Calu3 (cell line): ENCODE data around the gene HRC. TPM values are rescaled to one million over a fixed set of nuclear protein-coding genes. Genes with fewer than 3 reads are reported as not detected.

Source experiments
- BruUV-seq: library from RNA; stranded (reverse); fragments of 400-500 nt; replicated peaks from 2 replicates; lab custom pipeline; 2021; lab: Mats Ljungman, UMichigan
- CTCF ChIA-PET: fragments of 300-600 bp; sonication (Branson Sonifier 250); formaldehyde crosslinking; loops from one replicate; lab custom pipeline; 2022; ENCODE audit warnings: antibody characterized with exemption; lab: Charles Lee
- DNase-seq: peaks from one replicate; pipeline ENCODE4 v3.0.0; 2022
- H3K27ac Mint-ChIP-seq: one replicate; pipeline ENCODE4 v1.8.0; 2022; ENCODE audit warnings: mixed read lengths; ENCODE audit not compliant: unreplicated experiment
- H3K27me3 Mint-ChIP-seq: one replicate; pipeline ENCODE4 v1.8.0; 2022; ENCODE audit warnings: mixed read lengths; ENCODE audit not compliant: unreplicated experiment
- H3K36me3 Mint-ChIP-seq: one replicate; pipeline ENCODE4 v1.8.0; 2022; ENCODE audit warnings: mild to moderate bottlenecking, moderate library complexity, mixed read lengths; ENCODE audit not compliant: insufficient read depth, unreplicated experiment
- H3K4me1 Mint-ChIP-seq: one replicate; pipeline ENCODE4 v1.8.0; 2022; ENCODE audit warnings: mild to moderate bottlenecking, low read depth, mixed read lengths; ENCODE audit not compliant: unreplicated experiment
- H3K4me3 Mint-ChIP-seq: one replicate; pipeline ENCODE4 v1.8.0; 2022; ENCODE audit warnings: mild to moderate bottlenecking, low read depth, moderate library complexity, mixed read lengths; ENCODE audit not compliant: unreplicated experiment
- H3K9me3 Mint-ChIP-seq: one replicate; pipeline ENCODE4 v1.8.0; 2022; ENCODE audit warnings: low read depth, mixed read lengths; ENCODE audit not compliant: unreplicated experiment
- CTCF ChIP-seq: fragments of 200-600 bp; IDR thresholded peaks from one replicate; pipeline ENCODE4 v1.8.0; 2022; ENCODE audit warnings: antibody characterized with exemption; ENCODE audit not compliant: unreplicated experiment
- intact Hi-C: fragments of 100-400 bp; cut with micrococcal nuclease; formaldehyde crosslinking; loops from one replicate; pipeline ENCODE4 v1.10.0; 2022; ENCODE audit not compliant: unreplicated experiment
- total RNA-seq: library from RNA; stranded (reverse); gene quantifications from 2 replicates; pipeline ENCODE4 v1.2.3, GENCODE V29; 2022

Gene HRC
- total RNA-seq, 1 experiment from 2014 or later = not detected

DNA sequence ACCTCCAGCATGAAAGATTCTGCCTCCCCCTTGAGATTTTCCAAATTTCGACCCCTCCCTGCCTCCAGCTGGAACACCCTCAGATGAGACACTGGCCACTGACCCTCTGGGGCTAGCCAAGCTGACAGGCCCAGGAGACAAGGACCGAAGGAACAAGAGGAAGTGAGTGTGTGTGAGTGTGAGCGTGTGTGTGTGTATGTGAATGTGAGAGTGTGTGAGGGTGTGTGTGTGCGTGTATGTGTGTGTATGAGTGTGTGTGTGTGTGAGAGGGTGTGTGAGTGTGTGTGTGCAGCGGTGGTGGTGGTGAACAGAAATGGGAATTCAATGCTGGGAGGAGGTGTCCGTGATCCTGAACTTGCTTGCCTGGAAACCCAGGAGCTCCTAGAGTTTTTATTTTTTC lies 13.8 kb downstream of the HRC start:
- Mint-ChIP-seq H3K27me3 (peaks cover 20% of the 10 kb centered on the region), H3K27ac (no peak overlapping the region), H3K4me1 (peaks cover 21% of the 10 kb centered on the region), H3K4me3 (no peak overlapping the region), H3K36me3 (peaks cover 12% of the 10 kb centered on the region), H3K9me3 (no peaks in the 10 kb centered on the region)
- intact Hi-C loops = no loop called here
- no TSS peak for BruUV-seq
- no peak for TF ChIP-seq CTCF
- CTCF ChIA-PET = interaction anchor here (1.4 to 2.2 kb wide), 2 partner anchors 9 to 57 kb away, joined by 3 to 11 read pairs; no protein-coding TSS in a partner anchor
- no peak for DNase-seq

DNA sequence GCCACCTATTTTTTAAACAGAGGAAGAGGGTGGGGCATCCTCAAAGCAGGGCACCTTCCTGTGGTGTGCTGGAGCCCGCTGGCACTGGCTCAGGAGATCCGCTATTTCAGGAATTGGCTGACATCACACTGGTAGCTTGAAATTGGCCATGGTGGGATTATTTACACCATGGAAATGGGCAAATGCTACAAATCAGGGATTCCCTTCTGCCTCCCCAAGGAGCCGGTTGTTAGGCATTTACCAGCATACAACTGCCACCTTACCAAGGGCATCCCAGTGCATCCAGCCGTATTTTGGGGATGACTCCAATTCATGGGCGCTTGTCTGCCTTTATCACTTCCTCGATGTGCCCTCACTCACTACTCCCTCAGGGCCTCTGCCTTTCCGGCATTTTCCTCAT lies 14.2 kb downstream of the HRC start:
- no peak overlapping the region for H3K4me3 Mint-ChIP-seq
- peaks cover 16% of the 10 kb centered on the region for H3K27me3 Mint-ChIP-seq
- H3K36me3 Mint-ChIP-seq = peaks cover 12% of the 10 kb centered on the region
- DNase-seq = no peak
- intact Hi-C loops = no loop called here
- peaks cover 20% of the 10 kb centered on the region for H3K4me1 Mint-ChIP-seq
- CTCF ChIA-PET = interaction anchor here (1.4 to 2.2 kb wide), 2 partner anchors 10 to 58 kb away, joined by 3 to 11 read pairs; no protein-coding TSS in a partner anchor
- no peak for TF ChIP-seq CTCF
- no peak overlapping the region for H3K27ac Mint-ChIP-seq
- no TSS peak for BruUV-seq
- no peaks in the 10 kb centered on the region for H3K9me3 Mint-ChIP-seq

GRCh38 chr19:49136771-49137171 lies 18.4 kb downstream of the HRC start:
- Mint-ChIP-seq H3K9me3 (no peaks in the 10 kb centered on the region), H3K27ac (no peak overlapping the region), H3K4me3 (no peak overlapping the region), H3K27me3 (peaks cover 1% of the 10 kb centered on the region), H3K36me3 (no peaks in the 10 kb centered on the region), H3K4me1 (no peaks in the 10 kb centered on the region)
- BruUV-seq = no TSS peak
- CTCF ChIA-PET = no interaction called here
- intact Hi-C loops = no loop called here
- TF ChIP-seq CTCF = no peak
- no peak for DNase-seq

DNA sequence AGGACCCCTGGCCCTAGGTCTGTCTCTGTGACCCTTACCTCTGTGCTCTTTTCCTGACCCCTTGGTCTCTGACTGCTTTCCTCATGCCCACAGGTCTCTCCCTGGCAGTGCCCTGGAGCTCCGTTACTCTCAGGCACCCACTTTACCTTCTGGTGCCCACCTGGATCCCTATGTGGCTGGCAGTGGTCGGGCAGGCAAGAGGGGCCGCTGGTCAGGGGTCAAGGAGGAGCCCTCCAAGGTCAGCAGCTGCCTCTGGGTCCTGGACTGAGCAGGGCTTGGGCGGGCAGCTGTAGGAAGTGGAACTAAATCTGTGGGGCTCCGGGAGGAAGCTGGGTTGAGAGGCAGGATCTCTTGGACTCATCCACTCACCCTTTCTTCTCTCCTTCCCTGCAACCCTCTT lies 19.5 kb downstream of the HRC start:
- no peaks in the 10 kb centered on the region for H3K36me3 Mint-ChIP-seq
- BruUV-seq = no TSS peak
- H3K27me3 Mint-ChIP-seq = no peaks in the 10 kb centered on the region
- H3K4me3 Mint-ChIP-seq = no peak overlapping the region
- no peak for DNase-seq
- H3K4me1 Mint-ChIP-seq = no peaks in the 10 kb centered on the region
- intact Hi-C loops = no loop called here
- no peaks in the 10 kb centered on the region for H3K9me3 Mint-ChIP-seq
- no peak overlapping the region for H3K27ac Mint-ChIP-seq
- CTCF ChIA-PET = no interaction called here
- TF ChIP-seq CTCF = no peak
